Muscle of leg (tissue), 16 donors: Measurements from ENCODE around the gene ATP1A1. TPM values are rescaled to one million over a fixed set of nuclear protein-coding genes. Genes with fewer than 3 reads are reported as not detected.

Experiments used
- DNase-seq: peaks from one replicate; pipeline ENCODE4 v3.0.0; 2013
- H3K27ac ChIP-seq: one replicate; pipeline ENCODE4 v1.5.1; 2013; ENCODE audit warnings: mild to moderate bottlenecking, low read length, control low read depth
- H3K27me3 ChIP-seq: one replicate; pipeline ENCODE4 v1.6.1; 2013; ENCODE audit warnings: low read length; ENCODE audit not compliant: control insufficient read depth, insufficient read depth
- H3K36me3 ChIP-seq: one replicate; pipeline ENCODE4 v1.6.1; 2013; ENCODE audit warnings: low read length; ENCODE audit not compliant: control insufficient read depth, insufficient read depth
- H3K4me1 ChIP-seq: one replicate; pipeline ENCODE4 v1.6.1; 2013; ENCODE audit warnings: low read length; ENCODE audit not compliant: control insufficient read depth, insufficient read depth
- H3K4me3 ChIP-seq: one replicate; pipeline ENCODE4 v1.5.1; 2013; ENCODE audit warnings: low read length, control low read depth
- H3K9me3 ChIP-seq: replicated peaks from 2 replicates; pipeline ENCODE4 v1.6.1; 2013; ENCODE audit warnings: low read depth, low read length; ENCODE audit not compliant: control insufficient read depth
- WGBS: methylation state at CpG from one replicate; pipeline ENCODE4 v1.1.5; 2013; ENCODE audit warnings: missing lambda C conversion rate; ENCODE audit not compliant: insufficient coverage; 5-methylcytosine and 5-hydroxymethylcytosine counted together
- long read RNA-seq, 11 donors: transcript quantifications; one replicate each; lab custom pipeline, GENCODE V29; 2026
- polyA plus RNA-seq, 8 donors: library from polyadenylated mRNA; unstranded; fragments of 120-200 nt; gene quantifications; one replicate each; pipeline versions ENCODE4 v1.2.1 to v1.2.3, GENCODE V29; 2013; ENCODE audit warnings: inconsistent platforms in 1 of 8, low replicate concordance in 1 of 8; ENCODE audit not compliant: insufficient read length in 8 of 8, insufficient read depth in 1 of 8
- total RNA-seq: library from RNA; stranded (reverse); fragments of 120-200 nt; gene quantifications from one replicate; pipeline ENCODE4 v1.2.4, GENCODE V29; 2013

Gene ATP1A1
- 50.6 TPM for total RNA-seq
- 100 to 1,000 TPM; 116 to 151 (median 138) TPM for polyA plus RNA-seq
- long read RNA-seq, donor 1, transcript ATP1A1-201 (23 exons, 3,654 nt), result major isoform, 6 of 12 reads
- long read RNA-seq, donor 1, partial matches to known transcripts, result 6 of 12 reads
- long read RNA-seq, donor 1, other reads (novel, unspliced or antisense), result 0 of 12 reads
- long read RNA-seq, donor 2, partial matches to known transcripts, result 0 of 1 reads
- long read RNA-seq, donor 2, other reads (novel, unspliced or antisense), result 0 of 1 reads
- long read RNA-seq, donor 3, transcript ATP1A1-201 (23 exons, 3,654 nt), result major isoform, 17 of 31 reads
- long read RNA-seq, donor 3, partial matches to known transcripts, result 14 of 31 reads
- long read RNA-seq, donor 3, other reads (novel, unspliced or antisense), result 0 of 31 reads
- long read RNA-seq, donor 4, transcript ATP1A1-201 (23 exons, 3,654 nt), result major isoform, 11 of 20 reads
- long read RNA-seq, donor 4, partial matches to known transcripts, result 9 of 20 reads
- long read RNA-seq, donor 4, other reads (novel, unspliced or antisense), result 0 of 20 reads
- long read RNA-seq, donor 5, transcript ATP1A1-201 (23 exons, 3,654 nt), result major isoform, 29 of 125 reads
- long read RNA-seq, donor 5, partial matches to known transcripts, result 94 of 125 reads
- long read RNA-seq, donor 5, other reads (novel, unspliced or antisense), result 0 of 125 reads
- long read RNA-seq, donor 6, transcript ATP1A1-201 (23 exons, 3,654 nt), result major isoform, 36 of 71 reads
- long read RNA-seq, donor 6, partial matches to known transcripts, result 33 of 71 reads
- long read RNA-seq, donor 6, other reads (novel, unspliced or antisense), result 0 of 71 reads
- long read RNA-seq, donor 7, transcript ATP1A1-201 (23 exons, 3,654 nt), result major isoform, 12 of 38 reads
- long read RNA-seq, donor 7, partial matches to known transcripts, result 25 of 38 reads
- long read RNA-seq, donor 7, other reads (novel, unspliced or antisense), result 0 of 38 reads
- long read RNA-seq, donor 8, transcript ATP1A1-201 (23 exons, 3,654 nt), result major isoform, 13 of 15 reads
- long read RNA-seq, donor 8, partial matches to known transcripts, result 0 of 15 reads
- long read RNA-seq, donor 8, other reads (novel, unspliced or antisense), result 0 of 15 reads
- long read RNA-seq, donor 9, transcript ATP1A1-201 (23 exons, 3,654 nt), result major isoform, 8 of 38 reads
- long read RNA-seq, donor 9, partial matches to known transcripts, result 29 of 38 reads
- long read RNA-seq, donor 9, other reads (novel, unspliced or antisense), result 0 of 38 reads
- long read RNA-seq, donor 10, transcript ATP1A1-201 (23 exons, 3,654 nt), result major isoform, 23 of 41 reads
- long read RNA-seq, donor 10, partial matches to known transcripts, result 17 of 41 reads
- long read RNA-seq, donor 10, other reads (novel, unspliced or antisense), result 0 of 41 reads
- long read RNA-seq, donor 11, transcript ATP1A1-201 (23 exons, 3,654 nt), result major isoform, 14 of 29 reads
- long read RNA-seq, donor 11, partial matches to known transcripts, result 13 of 29 reads
- long read RNA-seq, donor 11, other reads (novel, unspliced or antisense), result 0 of 29 reads

DNA sequence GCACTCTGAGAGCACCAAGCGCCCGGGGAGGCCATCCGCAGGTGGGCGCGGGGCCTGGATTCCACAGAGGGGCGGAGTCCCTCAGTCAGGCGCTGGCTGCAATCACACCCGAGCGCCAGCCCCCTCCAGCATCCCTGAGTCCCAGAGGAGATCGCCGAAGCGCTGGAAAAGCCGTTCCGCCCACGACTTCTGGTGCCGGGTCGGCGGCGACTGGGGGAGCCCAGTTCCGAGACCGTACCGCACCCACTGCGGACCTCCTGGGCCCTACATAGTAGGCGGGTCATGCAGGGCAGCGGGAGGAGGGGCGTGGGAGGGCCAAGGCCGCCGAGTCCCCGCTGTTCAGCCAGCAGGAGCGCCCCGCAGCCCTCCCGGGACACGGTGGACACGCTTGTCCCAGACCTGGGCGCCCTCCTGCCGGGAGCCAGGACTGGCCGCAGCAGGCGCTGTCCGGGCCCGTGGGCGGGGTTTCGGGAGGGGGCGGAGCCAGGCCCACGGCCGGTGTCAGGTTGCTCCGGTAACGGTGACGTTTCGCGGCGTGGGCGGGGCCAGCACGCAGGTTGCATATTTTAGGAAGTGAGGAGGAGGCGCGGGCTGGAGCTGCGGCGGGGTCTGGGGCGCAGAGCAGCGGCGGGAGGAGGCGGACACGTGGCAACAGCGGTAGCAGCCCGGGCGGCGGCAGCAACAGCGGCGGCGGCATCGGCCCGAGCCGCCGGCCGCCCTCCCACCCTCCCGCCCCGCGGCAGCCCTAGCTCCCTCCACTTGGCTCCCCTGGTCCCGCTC lies at the start of gene ATP1A1:
ATP1A1 (plus strand) TSS at position 594 of the 780 bp plus-strand sequence. CDS start 268 bp downstream, outside the sequence.
- Histone ChIP-seq H3K27me3 (no peaks in the 10 kb centered on the region), H3K9me3 (no peaks in the 10 kb centered on the region), H3K36me3 (no peaks in the 10 kb centered on the region), H3K27ac (peak within 1 kb of the TSS; percentile 88), H3K4me1 (peaks cover 41% of the 10 kb centered on the region), H3K4me3 (peak within 1 kb of the TSS; percentile 78)
- peak; percentile 96 for DNase-seq
- WGBS, result under 1% methylated on average over 64 of the region's 78 CpGs

DNA sequence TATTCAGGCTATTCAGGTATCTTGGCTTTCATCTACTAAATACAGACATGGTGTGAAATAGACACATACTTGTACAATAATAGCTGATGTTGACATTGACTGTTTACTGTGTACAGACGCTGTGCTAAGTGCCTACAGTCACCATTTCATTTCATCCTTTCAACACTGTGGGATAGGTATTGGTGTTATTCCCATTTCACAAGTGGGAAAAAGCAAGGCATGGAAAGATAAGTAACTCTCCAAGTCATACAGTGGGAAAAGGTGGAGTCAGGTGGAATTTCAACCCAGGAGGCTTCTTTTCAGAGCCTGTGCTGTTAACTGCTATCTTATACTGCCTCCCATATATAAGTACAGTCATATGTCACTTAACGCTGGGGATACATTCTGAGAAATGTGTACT lies 49.6 kb upstream of the ATP1A1 start:
- Histone ChIP-seq H3K4me3 (no peak overlapping the region), H3K9me3 (no peaks in the 10 kb centered on the region), H3K27me3 (no peaks in the 10 kb centered on the region), H3K36me3 (no peaks in the 10 kb centered on the region), H3K27ac (no peak overlapping the region), H3K4me1 (peaks cover 4% of the 10 kb centered on the region)
- DNase-seq, result no peak
- no CpG with 5 or more reads among the region's 2 CpGs for WGBS

DNA sequence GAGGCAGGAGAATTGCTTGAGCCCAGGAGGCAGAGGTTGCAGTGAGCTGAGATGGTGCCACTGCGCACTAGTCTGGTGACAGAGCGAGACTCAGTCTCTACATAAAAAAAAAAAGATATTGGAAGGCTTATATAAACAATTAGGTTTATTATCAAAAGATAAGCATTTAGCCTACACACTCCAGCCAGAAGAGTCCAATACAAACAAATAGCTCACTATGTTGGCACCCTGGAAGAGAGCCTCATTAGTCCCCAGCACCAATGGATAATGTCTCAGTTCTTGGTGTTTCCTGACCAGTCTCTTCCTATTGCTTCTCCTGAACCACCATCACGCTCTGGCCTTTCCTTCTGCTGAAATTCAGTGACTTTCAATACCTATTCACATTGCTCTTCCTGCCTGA lies 48.6 kb upstream of the ATP1A1 start:
- H3K4me1 ChIP-seq, result no peaks in the 10 kb centered on the region
- WGBS, result 59% methylated on average over 1 of the region's 3 CpGs
- H3K27ac ChIP-seq, result no peak overlapping the region
- H3K9me3 ChIP-seq, result no peaks in the 10 kb centered on the region
- H3K4me3 ChIP-seq, result no peak overlapping the region
- no peaks in the 10 kb centered on the region for H3K36me3 ChIP-seq
- no peaks in the 10 kb centered on the region for H3K27me3 ChIP-seq
- no peak for DNase-seq

DNA sequence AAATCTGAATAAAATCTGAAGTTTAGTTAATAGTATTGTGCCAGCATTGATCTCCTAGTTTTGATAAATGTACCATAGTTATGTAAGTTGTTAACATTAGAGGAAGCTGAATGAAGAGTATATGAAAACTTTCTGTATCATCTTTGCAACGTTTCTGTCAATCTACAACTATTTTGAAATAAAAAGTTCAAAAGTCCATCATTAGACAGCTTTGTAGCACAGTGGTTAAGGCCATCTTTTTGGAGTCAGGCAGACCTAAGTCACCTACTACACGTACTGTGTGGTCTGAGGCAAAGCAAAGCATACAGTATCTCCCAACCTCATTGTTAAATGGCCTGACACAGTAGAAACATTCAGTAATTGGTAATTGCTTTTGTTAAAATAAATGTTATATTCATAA lies 47.9 kb upstream of the ATP1A1 start:
- no CpG with 5 or more reads among the region's 2 CpGs for WGBS
- DNase-seq, result no peak
- Histone ChIP-seq H3K4me3 (no peak overlapping the region), H3K4me1 (no peaks in the 10 kb centered on the region), H3K27ac (no peak overlapping the region), H3K9me3 (no peaks in the 10 kb centered on the region), H3K36me3 (no peaks in the 10 kb centered on the region), H3K27me3 (no peaks in the 10 kb centered on the region)

DNA sequence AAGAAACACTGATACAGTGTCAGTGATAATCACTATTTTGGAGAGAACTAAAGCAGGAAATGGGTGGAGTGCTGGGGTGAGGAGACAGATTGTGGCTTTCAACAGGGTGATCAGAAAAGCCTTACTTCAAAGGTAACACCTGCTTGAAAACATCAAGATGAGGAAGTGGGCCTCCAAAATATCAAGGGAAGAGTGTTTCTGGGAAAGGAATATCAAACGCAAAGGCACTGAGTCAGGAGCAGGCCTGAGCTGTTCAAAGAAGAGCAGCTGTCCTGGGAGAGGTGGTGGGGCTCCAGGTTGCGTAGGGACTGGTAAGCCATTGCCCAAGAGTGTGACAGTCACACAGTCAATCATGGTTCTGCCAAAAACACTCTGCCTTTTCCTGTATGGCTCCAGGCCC lies 47.1 kb upstream of the ATP1A1 start:
- no peak overlapping the region for H3K4me3 ChIP-seq
- no peaks in the 10 kb centered on the region for H3K36me3 ChIP-seq
- H3K27ac ChIP-seq, result no peak overlapping the region
- no peaks in the 10 kb centered on the region for H3K4me1 ChIP-seq
- DNase-seq, result no peak
- 33% methylated on average over 1 of the region's 2 CpGs for WGBS
- H3K27me3 ChIP-seq, result no peaks in the 10 kb centered on the region
- H3K9me3 ChIP-seq, result no peaks in the 10 kb centered on the region

DNA sequence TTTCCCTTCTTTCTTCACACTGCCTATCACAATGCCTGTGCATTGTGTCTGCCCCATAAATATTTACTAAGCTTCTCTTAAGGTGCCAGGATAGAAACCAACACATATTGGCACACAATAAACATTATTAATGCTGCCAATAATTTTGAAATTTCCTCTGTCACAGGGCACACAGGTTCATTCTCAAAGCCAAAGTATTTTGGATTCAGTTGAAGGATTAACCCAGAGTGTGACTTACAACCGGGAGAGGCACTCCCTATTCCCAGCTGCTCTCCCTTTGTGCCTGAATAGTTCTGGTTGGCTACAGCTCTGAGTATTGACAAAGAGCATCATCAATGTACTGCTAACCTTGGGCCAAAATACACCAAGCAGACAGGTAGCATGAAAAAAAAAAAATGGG lies 46.6 kb upstream of the ATP1A1 start:
- WGBS, result no CpG with 5 or more reads among the region's 1 CpG
- no peak overlapping the region for H3K4me3 ChIP-seq
- H3K4me1 ChIP-seq, result no peaks in the 10 kb centered on the region
- DNase-seq, result no peak
- H3K9me3 ChIP-seq, result no peaks in the 10 kb centered on the region
- no peaks in the 10 kb centered on the region for H3K27me3 ChIP-seq
- no peak overlapping the region for H3K27ac ChIP-seq
- H3K36me3 ChIP-seq, result no peaks in the 10 kb centered on the region

DNA sequence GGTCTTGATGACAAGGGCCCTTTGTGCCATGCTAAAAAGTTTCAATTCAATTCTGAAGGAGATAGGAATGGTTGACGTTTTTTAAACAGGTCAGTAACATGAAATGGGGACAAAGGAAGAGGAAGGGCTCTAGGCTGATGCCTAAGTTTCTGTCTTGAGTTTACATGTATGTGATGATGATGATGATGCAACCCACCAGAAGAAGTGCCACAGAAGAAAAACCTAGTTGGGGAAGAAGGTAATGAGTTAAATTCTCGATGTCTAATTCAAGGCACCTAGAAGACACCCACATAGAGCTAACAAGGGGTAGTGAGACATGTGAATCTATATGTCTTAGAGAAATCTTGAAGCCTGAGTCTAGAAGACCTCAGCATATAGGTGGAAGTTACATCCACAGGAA lies 44.4 kb upstream of the ATP1A1 start:
- Histone ChIP-seq H3K36me3 (no peaks in the 10 kb centered on the region), H3K4me1 (no peaks in the 10 kb centered on the region), H3K9me3 (no peaks in the 10 kb centered on the region), H3K4me3 (no peak overlapping the region), H3K27ac (no peak overlapping the region), H3K27me3 (no peaks in the 10 kb centered on the region)
- WGBS, result 46% methylated on average over 1 of the region's 2 CpGs
- DNase-seq, result no peak

DNA sequence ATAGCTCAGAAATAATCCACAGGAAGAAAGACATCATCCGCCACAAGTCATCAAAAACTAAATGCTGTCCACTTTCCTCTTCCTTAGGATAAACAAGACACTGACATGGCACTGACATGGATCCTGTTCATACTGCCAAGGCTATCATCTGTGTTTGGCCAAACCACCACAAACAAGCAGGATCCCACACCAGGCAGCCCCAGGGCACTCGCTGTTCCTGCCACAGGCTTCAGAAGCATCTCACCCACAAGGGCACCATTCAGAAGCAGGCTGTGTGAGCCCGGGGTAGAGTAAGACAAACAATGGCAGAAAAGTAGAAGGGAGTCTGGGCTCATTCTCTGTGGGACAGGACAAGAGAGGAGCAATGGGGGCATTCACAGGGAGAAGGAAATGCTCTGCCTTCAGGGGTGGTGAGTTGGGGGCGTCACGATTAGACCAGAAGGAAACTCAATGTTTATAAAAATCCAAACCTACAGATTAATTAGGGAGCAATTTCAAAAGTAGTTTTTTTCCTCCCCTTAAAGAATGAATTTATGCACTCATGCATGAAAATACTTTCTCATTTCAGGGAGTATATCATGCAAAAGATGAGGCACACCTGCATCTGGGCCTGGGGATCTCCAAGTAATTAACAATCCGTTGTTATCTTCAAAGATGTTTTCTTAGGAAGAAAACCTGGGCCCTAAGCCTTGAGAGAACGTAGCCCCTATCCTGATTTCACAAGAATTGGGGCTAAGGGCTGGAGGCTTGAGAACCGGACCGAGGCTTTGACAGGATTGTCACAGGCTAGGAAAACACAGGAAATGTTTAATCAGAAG lies 43.3 kb upstream of the ATP1A1 start:
- Histone ChIP-seq H3K27ac (no peak overlapping the region), H3K9me3 (no peaks in the 10 kb centered on the region), H3K36me3 (no peaks in the 10 kb centered on the region), H3K27me3 (no peaks in the 10 kb centered on the region), H3K4me3 (no peak overlapping the region), H3K4me1 (no peaks in the 10 kb centered on the region)
- 66% methylated on average over 3 of the region's 9 CpGs for WGBS
- no peak for DNase-seq
